Mesodermal cell (in vitro differentiated cells): ENCODE data around the gene BCAS1.

ENCODE experiments used
- H3K27ac ChIP-seq: 2 replicates; pipeline ENCODE4 v1.7.0; 2013; ENCODE audit warnings: mild to moderate bottlenecking, low read depth, low read length, moderate library complexity; ENCODE audit not compliant: severe bottlenecking
- H3K36me3 ChIP-seq: 2 replicates; pipeline ENCODE4 v1.7.1; 2013; ENCODE audit warnings: mild to moderate bottlenecking, low read length, moderate library complexity; ENCODE audit not compliant: control insufficient read depth, insufficient read depth
- H3K4me1 ChIP-seq: one replicate; pipeline ENCODE4 v1.7.1; 2013; ENCODE audit warnings: mild to moderate bottlenecking, low read length; ENCODE audit not compliant: insufficient read depth, control insufficient read depth, poor library complexity, severe bottlenecking
- H3K4me3 ChIP-seq: 2 replicates; pipeline ENCODE4 v1.7.0; 2013; ENCODE audit warnings: low read length, control low read depth, mild to moderate bottlenecking; ENCODE audit not compliant: insufficient read depth, poor library complexity, severe bottlenecking; ENCODE audit errors: extremely low read depth
- H3K9me3 ChIP-seq: 2 replicates; pipeline ENCODE4 v1.7.1; 2013; ENCODE audit warnings: mild to moderate bottlenecking, low read length, moderate library complexity; ENCODE audit not compliant: control insufficient read depth
- WGBS, 2 experiments: methylation state at CpG; one replicate each; pipeline ENCODE4 v1.1.5; 2013; ENCODE audit warnings: missing lambda C conversion rate in 2 of 2; ENCODE audit not compliant: insufficient coverage in 2 of 2; 5-methylcytosine and 5-hydroxymethylcytosine counted together

BCAS1 gene

DNA sequence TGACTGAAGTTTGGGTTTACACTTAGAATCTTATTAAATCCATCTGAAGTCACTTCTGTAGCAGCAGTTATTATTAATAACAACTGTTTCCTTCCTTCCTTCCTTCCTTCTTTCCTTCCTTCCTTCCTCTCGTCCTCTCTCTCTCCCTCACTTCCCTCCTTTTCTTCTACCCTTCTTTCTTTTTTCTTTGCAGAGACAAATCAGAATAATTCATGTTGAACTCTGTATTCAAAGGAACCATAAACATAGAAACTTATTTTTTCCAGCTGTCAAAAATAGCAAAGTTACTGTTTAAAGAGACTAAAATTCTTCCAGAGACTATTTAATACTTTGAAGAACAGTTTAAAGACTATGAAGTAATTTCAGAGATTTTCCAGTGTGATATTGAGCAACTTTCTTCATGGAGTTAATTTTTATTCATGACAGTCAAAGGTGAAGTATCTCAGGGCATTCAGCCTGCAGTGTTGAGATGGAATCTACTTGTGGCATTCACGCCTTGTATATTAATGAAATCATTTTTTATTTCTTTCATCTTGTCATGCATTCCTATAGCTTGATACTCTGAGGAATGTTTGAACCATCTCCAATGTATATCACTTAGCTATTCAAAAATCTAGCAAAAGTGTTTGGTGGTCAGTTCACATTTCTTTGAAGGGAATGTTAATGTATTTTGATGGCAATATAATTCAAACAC, 109.7 kb downstream of the BCAS1 start:
- H3K36me3 ChIP-seq: no peaks in the 10 kb centered on the region
- no peak overlapping the region for H3K27ac ChIP-seq
- peaks cover 22% of the 10 kb centered on the region for H3K4me1 ChIP-seq
- 100% methylated on average over 1 of the region's 2 CpGs; no CpG with 5 or more reads in 1 of the 2 experiments for WGBS, 2 experiments
- H3K9me3 ChIP-seq: no peaks in the 10 kb centered on the region
- no peak overlapping the region for H3K4me3 ChIP-seq

DNA sequence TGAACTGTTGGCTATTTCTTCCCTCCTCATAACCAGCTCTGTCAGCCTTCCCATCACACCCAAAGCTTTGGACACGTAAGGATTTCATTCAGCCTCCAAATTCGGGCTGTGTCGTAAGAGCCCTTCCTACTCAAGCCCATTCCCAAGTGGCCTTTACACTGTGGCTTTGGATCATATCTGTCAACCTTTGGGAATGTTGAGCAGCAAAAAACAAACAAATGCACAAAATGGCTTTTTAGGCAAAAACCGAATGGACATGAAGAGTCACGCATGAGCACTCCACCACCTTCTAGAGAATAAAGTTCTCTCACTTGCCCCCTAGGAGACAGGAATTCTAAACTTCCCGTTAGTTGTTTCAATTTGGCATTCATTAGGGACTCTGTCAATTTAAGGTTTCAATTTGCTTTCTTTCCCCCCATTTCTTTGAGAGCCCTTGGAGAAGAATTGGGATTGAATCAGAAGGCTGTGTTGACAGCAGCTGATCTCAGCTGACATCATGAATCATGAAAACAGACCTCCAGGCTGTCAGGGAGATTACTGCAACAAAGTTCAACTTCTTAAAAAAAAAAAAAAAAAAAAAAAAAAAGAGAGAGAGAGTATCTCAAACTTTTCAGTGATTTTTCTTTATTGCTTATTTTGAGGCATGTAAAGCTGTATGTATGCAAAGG, 110.3 kb downstream of the BCAS1 start:
- no peak overlapping the region for H3K27ac ChIP-seq
- peaks cover 22% of the 10 kb centered on the region for H3K4me1 ChIP-seq
- 86% methylated on average over 5 to 6 of the region's 6 CpGs for WGBS, 2 experiments
- no peak overlapping the region for H3K4me3 ChIP-seq
- no peaks in the 10 kb centered on the region for H3K36me3 ChIP-seq
- no peaks in the 10 kb centered on the region for H3K9me3 ChIP-seq

DNA sequence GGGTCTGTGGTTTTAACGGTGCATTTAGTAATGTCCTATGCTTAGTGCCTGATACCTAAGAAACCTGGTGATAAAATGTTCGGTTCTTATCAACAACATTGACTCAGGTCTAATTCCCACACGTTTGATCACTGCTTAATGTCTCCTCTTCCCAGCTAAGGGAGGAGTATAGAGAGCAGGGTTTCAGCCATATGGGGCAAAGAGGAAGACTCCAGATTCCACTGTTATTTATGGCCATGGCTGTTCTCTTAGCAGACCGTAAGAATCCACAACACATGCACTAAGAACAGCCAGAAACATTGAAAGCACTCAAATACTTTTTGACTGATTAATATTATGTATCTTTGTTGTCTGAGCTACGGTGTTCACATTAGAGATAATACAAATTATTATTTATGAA, 112.1 kb downstream of the BCAS1 start:
- Histone ChIP-seq H3K4me1 (peaks cover 22% of the 10 kb centered on the region), H3K9me3 (peaks cover under 1% of the 10 kb centered on the region), H3K27ac (no peak overlapping the region), H3K4me3 (no peak overlapping the region), H3K36me3 (no peaks in the 10 kb centered on the region)
- WGBS, 2 experiments: 60 to 66% methylated on average over 1 to 3 of the region's 5 CpGs

GRCh38 chr20:53957451-53958172, 112.8 kb downstream of the BCAS1 start:
- no peak overlapping the region for H3K27ac ChIP-seq
- H3K4me3 ChIP-seq: no peak overlapping the region
- peaks cover 7% of the 10 kb centered on the region for H3K9me3 ChIP-seq
- no peaks in the 10 kb centered on the region for H3K36me3 ChIP-seq
- 100% methylated on average over 1 of the region's 2 CpGs for WGBS, 2 experiments
- peaks cover 22% of the 10 kb centered on the region for H3K4me1 ChIP-seq

- Histone ChIP-seq H3K36me3 (no peaks in the 10 kb centered on the region), H3K4me1 (peaks cover 15% of the 10 kb centered on the region), H3K9me3 (peaks cover 11% of the 10 kb centered on the region), H3K27ac (no peak overlapping the region), H3K4me3 (no peak overlapping the region)
- WGBS, 2 experiments: 100% methylated on average over 1 to 2 of the region's 4 CpGs
Measured at GRCh38 chr20:53956013-53956715, 114.2 kb downstream of the BCAS1 start.

- H3K27ac ChIP-seq: no peak overlapping the region
- H3K9me3 ChIP-seq: peaks cover 11% of the 10 kb centered on the region
- 90 to 91% methylated on average over 5 to 6 of the region's 6 CpGs for WGBS, 2 experiments
- peaks cover 7% of the 10 kb centered on the region for H3K4me1 ChIP-seq
- H3K4me3 ChIP-seq: no peak overlapping the region
- H3K36me3 ChIP-seq: no peaks in the 10 kb centered on the region
Measured at GRCh38 chr20:53954723-53955658, 115.4 kb downstream of the BCAS1 start.

DNA sequence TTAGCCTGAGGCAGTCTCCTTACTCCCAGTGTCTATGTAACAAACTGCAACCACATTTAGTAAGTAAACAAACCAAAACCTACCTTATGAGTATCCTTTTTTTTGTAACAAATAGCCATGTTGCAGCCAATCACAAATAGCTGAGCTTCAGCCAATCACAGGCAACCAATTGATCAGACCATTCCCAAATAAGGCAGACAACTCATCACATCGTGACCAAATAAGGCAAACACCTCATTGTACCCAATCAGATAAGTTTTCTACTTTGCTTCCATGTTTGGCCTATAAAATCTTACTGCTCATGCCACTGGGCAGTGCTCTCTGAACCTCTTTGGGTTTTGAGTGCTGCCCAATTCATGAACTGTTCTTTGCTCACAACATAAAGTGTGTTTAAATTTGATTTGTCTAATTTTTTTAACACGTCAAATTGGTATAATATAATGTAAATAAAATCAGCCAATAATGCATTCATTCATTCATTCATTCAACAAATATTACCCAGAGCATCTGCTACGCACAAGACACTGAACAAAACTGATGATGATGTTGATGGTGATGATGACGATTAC, 117.8 kb downstream of the BCAS1 start:
- H3K4me1 ChIP-seq: peaks cover 14% of the 10 kb centered on the region
- 90 to 94% methylated on average over 1 to 2 of the region's 4 CpGs for whole genome bisulfite sequencing, 2 experiments
- no peaks in the 10 kb centered on the region for H3K36me3 ChIP-seq
- H3K9me3 ChIP-seq: peaks cover 11% of the 10 kb centered on the region
- H3K4me3 ChIP-seq: no peak overlapping the region
- no peak overlapping the region for H3K27ac ChIP-seq

- H3K4me3 ChIP-seq: no peak overlapping the region
Measured at GRCh38 chr20:53950578-53950977, 119.8 kb downstream of the BCAS1 start.

DNA sequence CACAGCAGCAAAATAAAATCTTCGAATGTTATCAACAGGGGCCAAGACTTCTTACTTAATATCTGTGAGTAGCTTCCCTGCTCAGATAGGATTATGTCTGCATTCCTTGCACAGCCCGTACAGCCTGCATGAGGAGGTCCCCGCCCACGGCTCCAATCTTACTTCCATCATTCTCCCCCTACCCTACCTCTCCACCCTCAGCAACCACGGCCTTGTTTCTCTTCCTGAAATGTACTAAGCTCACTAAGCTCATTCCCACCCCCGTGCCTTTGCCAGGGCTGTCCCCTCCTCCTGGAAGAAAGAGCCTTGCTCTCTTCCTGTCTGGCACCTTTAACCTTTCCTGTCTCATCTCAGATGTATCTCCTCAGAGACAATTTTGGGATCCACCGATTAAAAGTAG, 120.4 kb downstream of the BCAS1 start:
- Histone ChIP-seq H3K4me1 (peaks cover 14% of the 10 kb centered on the region), H3K27ac (no peak overlapping the region), H3K36me3 (no peaks in the 10 kb centered on the region), H3K4me3 (no peak overlapping the region), H3K9me3 (peaks cover 11% of the 10 kb centered on the region)
- WGBS, 2 experiments: 79 to 82% methylated on average over 5 to 6 of the region's 7 CpGs

More at GRCh38 chr20:53950578-53950977, 119.8 kb downstream of the BCAS1 start:
- WGBS, 2 experiments: 92 to 100% methylated on average over 2 of the region's 3 CpGs
- no peak overlapping the region for H3K27ac ChIP-seq
- H3K4me1 ChIP-seq: peaks cover 14% of the 10 kb centered on the region
- peaks cover 11% of the 10 kb centered on the region for H3K9me3 ChIP-seq
- no peaks in the 10 kb centered on the region for H3K36me3 ChIP-seq
